ENCODE measurements around the gene SPIRE2. TPM values are rescaled to one million over a fixed set of nuclear protein-coding genes. Genes with fewer than 3 reads are reported as not detected.
A peak's percentile ranks its signal among the peaks of the same experiment; 100 is the strongest.
"Not testable (repeated sequence)": the region's sequence is repeated elsewhere in the genome, so short reads cannot be mapped to it uniquely, and the experiment has no call there.

The SPIRE2 gene
- 6.9 and 7.1 TPM in 2 replicates for total RNA-seq (2014; rRNA removed)
- 1.6 TPM for polyA plus RNA-seq (2012)

DNA sequence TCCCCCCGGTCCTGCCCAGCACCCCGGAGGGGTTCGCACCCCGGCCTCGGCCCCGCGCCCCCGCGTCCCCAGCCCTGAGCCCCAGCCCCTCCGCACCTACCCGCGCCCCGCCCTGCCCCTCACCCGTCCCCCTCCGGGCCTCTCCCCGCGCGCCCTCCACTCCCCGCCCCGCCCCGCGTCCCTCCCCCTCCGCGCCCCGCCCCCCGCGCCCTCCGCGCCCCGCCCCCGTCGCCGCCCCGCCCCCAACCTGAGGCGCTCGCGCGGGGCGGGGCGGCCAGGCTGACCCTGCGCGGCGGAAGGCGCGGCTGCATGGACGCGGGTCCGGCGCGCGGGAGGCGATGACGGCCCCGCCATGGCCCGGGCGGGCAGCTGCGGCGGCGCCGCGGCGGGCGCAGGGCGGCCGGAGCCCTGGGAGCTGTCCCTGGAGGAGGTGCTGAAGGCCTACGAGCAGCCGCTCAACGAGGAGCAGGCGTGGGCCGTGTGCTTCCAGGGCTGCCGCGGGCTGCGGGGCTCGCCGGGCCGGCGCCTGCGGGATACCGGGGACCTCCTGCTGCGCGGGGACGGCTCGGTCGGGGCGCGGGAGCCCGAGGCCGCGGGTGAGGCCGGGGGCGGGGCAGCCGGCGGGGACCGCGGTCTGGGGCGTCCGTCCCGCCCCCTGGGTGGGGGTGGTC is at the start of gene SPIRE2:
Gene SPIRE2 (plus strand): TSS at position 277 of the 671 bp plus-strand sequence. CDS start 76 bp downstream, at position 353.
- DNase-seq (ENCODE audit: low read depth): peak; percentile 63

GRCh38 chr16:89779231-89779908 is 48.9 kb upstream of the SPIRE2 start:
- DNase-seq (ENCODE audit: low read depth): no peak

DNA sequence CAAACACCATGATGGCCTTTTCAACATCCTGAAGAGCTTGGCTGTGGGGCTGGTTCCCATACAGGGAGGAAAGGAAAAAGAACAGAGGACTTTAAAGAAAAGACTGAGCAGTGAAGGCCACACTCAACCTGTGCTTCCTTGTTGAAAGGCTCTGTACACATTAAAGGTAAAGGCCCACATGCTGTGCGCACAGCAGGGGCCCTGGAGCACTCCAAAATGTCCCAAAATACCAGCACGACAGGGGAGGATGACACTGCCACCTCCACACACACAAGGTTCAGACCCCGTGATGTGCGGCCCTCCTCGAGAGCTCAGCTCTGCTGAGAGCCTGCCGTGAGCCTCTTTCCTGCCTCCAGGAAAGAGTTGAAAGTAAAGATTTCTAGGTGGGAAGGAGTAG is 48.4 kb upstream of the SPIRE2 start:
- no peak for DNase-seq (ENCODE audit: low read depth)

- DNase-seq (ENCODE audit: low read depth): no peak
Observed at GRCh38 chr16:89782489-89782888, 45.8 kb upstream of the SPIRE2 start.

- not testable (repeated sequence) for DNase-seq (ENCODE audit: low read depth)
Observed at GRCh38 chr16:89783952-89784351, 44.3 kb upstream of the SPIRE2 start.

- DNase-seq (ENCODE audit: low read depth): no peak
Observed at GRCh38 chr16:89784406-89784805, 43.9 kb upstream of the SPIRE2 start.

GRCh38 chr16:89785523-89786155 is 42.6 kb upstream of the SPIRE2 start:
- DNase-seq (ENCODE audit: low read depth): no peak

GRCh38 chr16:89786474-89787364 is 41.6 kb upstream of the SPIRE2 start:
- no peak for DNase-seq (ENCODE audit: low read depth)

DNA sequence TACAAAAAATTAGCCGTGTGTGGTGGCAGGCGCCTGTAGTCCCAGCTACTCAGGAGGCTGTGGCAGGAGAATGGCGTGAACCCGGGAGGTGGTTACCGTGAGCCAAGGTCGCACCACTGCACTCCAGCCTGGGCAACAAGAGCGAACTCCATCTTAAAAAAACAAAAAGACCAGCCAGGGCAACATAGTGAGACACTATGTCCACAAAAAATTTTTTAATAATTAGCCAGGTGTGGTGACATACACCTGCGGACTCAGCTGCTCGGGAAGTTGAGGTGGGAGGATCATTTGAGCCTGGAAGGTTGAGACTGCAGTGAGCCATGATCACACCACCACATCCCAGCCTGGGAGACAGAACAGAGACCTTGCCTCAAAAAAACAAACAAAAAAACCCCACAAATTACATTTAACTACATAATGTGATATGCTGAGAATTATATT is 40.9 kb upstream of the SPIRE2 start:
- DNase-seq (ENCODE audit: low read depth): no peak

DNA sequence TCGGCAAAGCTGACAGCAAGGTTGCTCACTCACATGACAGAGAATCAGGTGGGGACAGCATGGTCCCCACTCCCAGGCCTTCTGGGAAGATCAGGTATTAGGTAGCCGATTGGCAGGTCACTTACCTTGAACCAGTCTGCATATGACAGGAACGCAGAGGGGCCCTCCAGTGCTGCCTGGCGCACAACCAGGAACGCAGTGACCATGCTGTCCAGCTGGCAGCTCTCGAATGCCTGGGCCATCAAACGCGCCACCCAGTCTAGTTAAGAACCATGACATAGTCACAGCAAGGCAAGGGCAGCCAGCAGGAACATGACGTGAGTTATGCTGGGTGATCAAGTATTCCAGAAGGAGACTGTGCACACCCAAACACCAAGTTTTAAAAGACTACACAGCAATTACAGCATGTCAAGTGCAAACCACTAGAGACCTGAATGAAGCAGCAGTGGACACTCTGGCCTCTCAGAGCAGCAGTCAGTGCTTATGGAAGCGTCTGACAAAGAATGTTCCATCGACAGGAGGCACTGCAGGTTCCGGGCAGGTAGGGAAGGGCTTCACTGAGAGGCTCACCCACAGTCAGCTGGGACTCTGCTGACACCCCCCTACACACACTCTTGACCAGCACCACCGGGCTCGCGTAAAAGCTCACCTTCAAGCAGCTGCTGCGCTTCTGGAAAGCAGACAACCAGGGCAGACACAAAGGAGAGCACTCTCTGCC is 36.8 kb upstream of the SPIRE2 start:
- no peak for DNase-seq (ENCODE audit: low read depth)

DNA sequence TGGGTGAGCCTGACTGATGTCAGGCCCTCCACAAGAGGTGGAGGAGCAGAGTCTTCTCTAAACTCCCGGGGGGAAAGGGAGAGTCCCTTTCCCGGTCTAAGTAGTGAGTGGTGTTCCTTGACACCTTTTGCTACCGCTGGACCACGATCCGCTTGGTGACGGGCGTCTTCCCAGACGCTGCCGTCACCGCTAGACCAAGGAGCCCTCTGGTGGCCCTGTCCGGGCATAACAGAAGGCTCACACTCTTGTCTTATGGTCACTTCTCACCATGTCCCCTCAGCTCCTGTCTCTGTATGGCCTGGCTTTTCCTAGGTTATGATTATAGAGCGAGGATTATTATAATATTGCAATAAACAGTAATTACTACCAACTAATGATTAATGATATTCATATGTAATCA is 35.2 kb upstream of the SPIRE2 start:
- DNase-seq (ENCODE audit: low read depth): not testable (repeated sequence)

DNA sequence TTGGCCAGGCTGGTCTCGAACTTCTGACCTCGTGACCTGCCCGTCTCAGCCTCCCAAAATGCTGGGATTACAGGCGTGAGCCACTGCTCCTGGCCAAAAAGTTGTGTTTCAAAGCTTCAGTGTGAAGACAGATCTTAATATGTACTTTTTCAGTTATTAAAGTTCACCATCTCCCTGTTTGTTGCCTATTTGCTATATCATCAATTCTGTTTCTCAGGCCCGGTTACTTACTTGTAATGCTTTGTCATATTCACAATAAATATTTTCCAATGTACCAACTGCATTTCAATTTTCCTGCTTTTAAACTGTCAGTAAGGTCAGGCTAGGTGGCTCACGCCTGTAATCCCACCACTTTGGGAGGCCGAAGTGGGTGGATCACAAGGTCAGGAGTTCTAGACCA is 34.3 kb upstream of the SPIRE2 start:
- DNase-seq (ENCODE audit: low read depth): no peak

DNA sequence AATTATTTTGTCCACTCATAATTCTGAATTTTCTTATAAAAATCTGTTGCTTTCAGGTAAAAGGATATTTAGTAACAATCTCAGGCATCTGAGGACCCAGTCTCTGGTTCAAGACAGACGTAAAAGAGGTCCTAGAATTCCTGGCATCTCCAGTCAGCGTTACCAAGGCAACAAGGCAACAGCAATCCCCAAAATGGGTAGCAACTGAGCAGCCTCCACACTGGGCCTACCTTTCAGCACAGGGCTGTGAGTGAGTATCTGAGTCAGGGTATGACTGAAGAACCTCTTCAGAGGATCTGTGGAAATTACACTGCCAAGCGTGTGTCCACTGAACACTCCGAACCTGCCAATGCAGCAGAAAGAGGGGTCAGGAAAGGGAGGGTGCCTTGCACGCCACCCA is 32.6 kb upstream of the SPIRE2 start:
- no peak for DNase-seq (ENCODE audit: low read depth)

DNA sequence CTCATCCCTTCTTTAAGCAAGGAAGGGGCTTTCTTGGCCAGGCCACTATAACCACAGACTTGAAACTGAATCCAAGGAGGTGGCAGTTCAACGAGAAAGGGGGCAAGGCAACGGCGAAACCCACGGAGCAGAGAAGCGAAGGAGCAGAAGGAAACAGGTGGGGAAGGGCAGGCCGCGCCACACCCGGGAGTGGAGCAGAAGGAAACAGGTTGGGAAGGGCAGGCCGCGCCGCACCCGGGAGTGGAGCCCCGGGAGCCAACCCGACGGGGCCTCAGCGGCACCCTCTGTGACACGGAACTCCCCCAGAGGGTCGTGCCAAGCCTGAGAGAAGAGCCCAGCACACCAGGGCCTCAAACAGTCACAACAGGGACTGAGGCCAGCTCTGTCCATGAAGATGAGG is 32.2 kb upstream of the SPIRE2 start:
- DNase-seq (ENCODE audit: low read depth): no peak

DNA sequence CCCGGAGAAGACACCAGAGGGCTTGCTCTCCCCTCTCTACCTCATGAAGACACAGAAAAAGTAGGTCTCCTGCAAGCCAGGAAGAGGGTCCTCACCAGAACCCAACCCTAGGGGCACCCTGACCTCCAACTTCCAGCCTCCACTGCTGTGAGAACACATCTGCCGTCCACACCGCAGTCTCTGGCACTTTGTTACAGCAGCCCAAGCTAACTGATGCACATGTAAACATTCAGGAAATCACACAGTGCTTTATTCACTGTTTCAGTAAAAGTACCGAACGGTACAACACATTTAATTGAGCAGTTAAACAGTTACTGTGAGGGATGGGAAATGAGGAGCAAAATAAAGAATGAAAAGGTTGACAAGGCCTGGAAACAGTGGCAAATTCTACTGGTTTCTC is 30.1 kb upstream of the SPIRE2 start:
- no peak for DNase-seq (ENCODE audit: low read depth)

DNA sequence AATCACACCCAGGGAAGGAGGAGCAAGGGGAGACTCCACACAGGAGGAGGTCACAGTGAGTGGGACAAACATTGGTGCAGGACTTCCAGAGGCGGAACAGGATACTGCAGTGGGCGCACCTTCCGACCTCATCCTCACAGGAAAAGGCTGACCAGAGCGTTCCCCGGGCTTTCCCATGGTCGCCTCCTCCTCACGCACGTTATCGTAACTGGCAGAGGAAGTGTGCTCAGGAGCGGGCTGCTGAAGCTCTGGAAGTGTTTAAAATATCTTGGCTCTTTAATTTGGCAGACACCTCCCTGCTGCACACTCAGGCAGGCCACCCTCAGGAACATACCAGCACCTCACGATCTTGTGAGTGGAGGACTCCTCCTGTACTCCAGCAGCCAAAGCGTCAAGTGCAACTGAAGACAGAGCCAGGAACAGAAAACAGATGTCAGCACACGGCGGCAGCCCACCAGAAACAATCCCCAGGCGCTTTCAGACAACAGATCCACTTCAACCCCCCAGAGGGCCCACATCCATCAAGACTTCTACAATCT is 29.4 kb upstream of the SPIRE2 start:
- no peak for DNase-seq (ENCODE audit: low read depth)

DNA sequence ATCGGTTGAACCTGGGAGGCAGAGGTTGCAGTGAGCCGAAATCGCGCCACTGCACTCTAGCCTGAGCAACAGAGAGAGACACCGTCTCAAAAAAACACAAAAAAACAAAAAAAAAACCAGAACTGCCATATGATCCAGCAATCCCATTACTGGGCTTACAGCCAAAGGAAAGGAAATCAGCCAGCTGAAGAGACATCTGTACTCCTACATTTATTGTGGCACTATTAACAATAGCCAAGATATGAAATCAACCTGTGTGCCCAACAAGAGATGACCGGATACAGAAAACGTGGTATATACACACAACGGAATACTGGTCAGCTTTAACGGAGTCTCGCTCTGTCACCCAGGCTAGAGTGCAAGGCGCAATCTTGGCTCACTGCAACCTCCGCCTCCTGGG is 26.5 kb upstream of the SPIRE2 start:
- DNase-seq (ENCODE audit: low read depth): peak; percentile 24

- DNase-seq (ENCODE audit: low read depth): no peak
Observed at GRCh38 chr16:89805136-89805905, 23.0 kb upstream of the SPIRE2 start.

GRCh38 chr16:89806589-89807193 is 21.6 kb upstream of the SPIRE2 start:
- not testable (repeated sequence) for DNase-seq (ENCODE audit: low read depth)

- DNase-seq (ENCODE audit: low read depth): no peak
Observed at GRCh38 chr16:89808475-89808874, 19.8 kb upstream of the SPIRE2 start.
